H9 (cell line): Measurements from ENCODE around the gene LYAR. TPM values are rescaled to one million over a fixed set of nuclear protein-coding genes. Genes with fewer than 3 reads are reported as not detected.

ENCODE experiments used
- DNase-seq: peaks from one replicate; pipeline ENCODE4 v3.0.0-alpha.2; 2017
- H2AFZ ChIP-seq: one replicate; pipeline ENCODE4 v1.6.1; 2013; ENCODE audit warnings: mild to moderate bottlenecking, low read length, control low read depth, moderate library complexity
- H2AK5ac ChIP-seq: 2 replicates; pipeline ENCODE4 v1.6.1; 2013; ENCODE audit warnings: low read length, control low read depth, mixed read lengths; ENCODE audit not compliant: insufficient read length
- H2BK120ac ChIP-seq: one replicate; pipeline ENCODE4 v1.6.1; 2013; ENCODE audit warnings: low read depth, mild to moderate bottlenecking, low read length, control low read depth, inconsistent platforms; ENCODE audit not compliant: poor library complexity, severe bottlenecking
- H2BK12ac ChIP-seq: 2 replicates; pipeline ENCODE4 v1.6.1; 2013; ENCODE audit warnings: low read length, control low read depth, mixed read lengths, low read depth; ENCODE audit not compliant: insufficient read length
- H2BK15ac ChIP-seq: 2 replicates; pipeline ENCODE4 v1.6.1; 2013; ENCODE audit warnings: low read depth, low read length, control low read depth
- H2BK20ac ChIP-seq: one replicate; pipeline ENCODE4 v1.6.1; 2013; ENCODE audit warnings: low read depth, mild to moderate bottlenecking, low read length, control low read depth, inconsistent platforms; ENCODE audit not compliant: poor library complexity, severe bottlenecking
- H2BK5ac ChIP-seq: 2 replicates; pipeline ENCODE4 v1.6.1; 2013; ENCODE audit warnings: low read length, control low read depth, mixed read lengths; ENCODE audit not compliant: insufficient read length
- H3K14ac ChIP-seq: 2 replicates; pipeline ENCODE4 v1.6.1; 2013; ENCODE audit warnings: low read length, control low read depth; ENCODE audit not compliant: insufficient read depth
- H3K18ac ChIP-seq: 2 replicates; pipeline ENCODE4 v1.6.1; 2013; ENCODE audit warnings: low read depth, mild to moderate bottlenecking, mixed read lengths, low read length, control low read depth; ENCODE audit not compliant: insufficient read length
- H3K23ac ChIP-seq: 2 replicates; pipeline ENCODE4 v1.6.1; 2013; ENCODE audit warnings: low read length, control low read depth, mixed read lengths, low read depth; ENCODE audit not compliant: insufficient read length
- H3K23me2 ChIP-seq: 2 replicates; pipeline ENCODE4 v1.6.1; 2013; ENCODE audit warnings: low read depth, mild to moderate bottlenecking, mixed read lengths, low read length, control low read depth; ENCODE audit not compliant: insufficient read length, poor library complexity, severe bottlenecking
- H3K27ac ChIP-seq: 2 replicates; pipeline ENCODE4 v1.5.1; 2013; ENCODE audit warnings: low read length, control low read depth, mixed read lengths, low read depth; ENCODE audit not compliant: insufficient read length
- H3K27me3 ChIP-seq: 2 replicates; pipeline ENCODE4 v1.6.1; 2013; ENCODE audit warnings: low read length, control low read depth, inconsistent platforms; ENCODE audit not compliant: insufficient read depth
- H3K4ac ChIP-seq: 2 replicates; pipeline ENCODE4 v1.6.1; 2013; ENCODE audit warnings: low read depth, mild to moderate bottlenecking, control low read depth, inconsistent platforms, low read length, moderate library complexity
- H3K4me1 ChIP-seq: 2 replicates; pipeline ENCODE4 v1.6.1; 2013; ENCODE audit warnings: low read length, control low read depth, inconsistent platforms; ENCODE audit not compliant: insufficient read depth
- H3K4me2 ChIP-seq: 2 replicates; pipeline ENCODE4 v1.6.1; 2013; ENCODE audit warnings: low read length, control low read depth, mixed read lengths; ENCODE audit not compliant: insufficient read length, insufficient read depth
- H3K56ac ChIP-seq: 2 replicates; pipeline ENCODE4 v1.6.1; 2013; ENCODE audit warnings: low read depth, mild to moderate bottlenecking, mixed read lengths, low read length, control low read depth; ENCODE audit not compliant: insufficient read length
- H3K79me1 ChIP-seq: 2 replicates; pipeline ENCODE4 v1.6.1; 2013; ENCODE audit warnings: low read depth, mild to moderate bottlenecking, moderate library complexity, low read length, control low read depth, inconsistent platforms; ENCODE audit not compliant: insufficient read depth, poor library complexity, severe bottlenecking
- H3K79me2 ChIP-seq: 2 replicates; pipeline ENCODE4 v1.6.1; 2013; ENCODE audit warnings: low read length, control low read depth, inconsistent platforms; ENCODE audit not compliant: insufficient read depth
- H3K9ac ChIP-seq: 2 replicates; pipeline ENCODE4 v1.6.1; 2013; ENCODE audit warnings: low read length, control low read depth, mixed read lengths; ENCODE audit not compliant: insufficient read length; ENCODE audit errors: extremely low read depth
- H3K9me3 ChIP-seq: one replicate; pipeline ENCODE4 v1.6.1; 2013; ENCODE audit warnings: low read depth, low read length, inconsistent platforms; ENCODE audit not compliant: control insufficient read depth
- H3T11ph ChIP-seq: one replicate; pipeline ENCODE4 v1.6.1; 2013; ENCODE audit warnings: mild to moderate bottlenecking, low read length, control low read depth, inconsistent platforms
- H4K20me1 ChIP-seq: one replicate; pipeline ENCODE4 v1.6.1; 2013; ENCODE audit not compliant: control insufficient read depth, insufficient read length, insufficient read depth
- H4K5ac ChIP-seq: 2 replicates; pipeline ENCODE4 v1.6.1; 2013; ENCODE audit warnings: low read depth, mild to moderate bottlenecking, mixed read lengths, low read length, control low read depth; ENCODE audit not compliant: insufficient read length
- H4K8ac ChIP-seq: replicated peaks from 2 replicates; pipeline ENCODE4 v1.6.1; 2013; ENCODE audit warnings: low read length, control low read depth, mixed read lengths, low read depth; ENCODE audit not compliant: insufficient read length
- H4K91ac ChIP-seq: 2 replicates; pipeline ENCODE4 v1.6.1; 2013; ENCODE audit warnings: low read depth, mild to moderate bottlenecking, moderate library complexity, mixed read lengths, low read length, control low read depth; ENCODE audit not compliant: insufficient read length
- H3K27ac Mint-ChIP-seq, 3 experiments: 2 replicates in 2 of 3; 3 replicates in 1 of 3; pipeline ENCODE4 v1.8.0; 2020 to 2021; ENCODE audit warnings: mixed read lengths in 3 of 3, mild to moderate bottlenecking in 1 of 3, moderate library complexity in 1 of 3
- H3K27me3 Mint-ChIP-seq: 2 replicates; pipeline ENCODE4 v1.8.0; 2021; ENCODE audit warnings: low read depth, mild to moderate bottlenecking, moderate library complexity, mixed read lengths
- H3K36me3 Mint-ChIP-seq, 3 experiments: 2 replicates in 2 of 3; 3 replicates in 1 of 3; pipeline ENCODE4 v1.8.0; 2020 to 2021; ENCODE audit warnings: low read depth in 3 of 3, mixed read lengths in 3 of 3; ENCODE audit not compliant: insufficient read depth in 1 of 3
- H3K4me1 Mint-ChIP-seq, 2 experiments: 2 replicates each; pipeline ENCODE4 v1.8.0; 2020; ENCODE audit warnings: mixed read lengths in 2 of 2
- H3K4me3 Mint-ChIP-seq, 2 experiments: 2 replicates in 1 of 2; 3 replicates in 1 of 2; pipeline ENCODE4 v1.8.0; 2020 to 2021; ENCODE audit warnings: mild to moderate bottlenecking in 2 of 2, mixed read lengths in 2 of 2, moderate library complexity in 1 of 2
- H3K9me3 Mint-ChIP-seq, 2 experiments: 2 replicates in 1 of 2; 3 replicates in 1 of 2; pipeline ENCODE4 v1.8.0; 2020; ENCODE audit warnings: mild to moderate bottlenecking in 2 of 2, mixed read lengths in 2 of 2, moderate library complexity in 1 of 2
- WGBS: extraction: QIAGEN DNeasy Blood & Tissue Kit; methylation state at CpG from one replicate; pipeline ENCODE4 v1.1.7; 2013; ENCODE audit warnings: missing lambda C conversion rate, low lambda C conversion rate, mixed read lengths; ENCODE audit not compliant: insufficient read length; ENCODE audit errors: extremely low coverage; 5-methylcytosine and 5-hydroxymethylcytosine counted together
- total RNA-seq: library from RNA; stranded (reverse); gene quantifications from 2 replicates; pipeline ENCODE4 v1.2.1, GENCODE V29; 2021
- TF ChIP-seq, protein P1 (sequence below): fragments of 200-600 bp; sonication (generic); conservative IDR thresholded peaks from 3 replicates; pipeline ENCODE4 v1.8.0; 2021; ENCODE audit warnings: antibody characterized with exemption, mild to moderate bottlenecking

The LYAR gene
- total RNA-seq, 1 experiment from 2014 or later: 50.9 TPM

DNA sequence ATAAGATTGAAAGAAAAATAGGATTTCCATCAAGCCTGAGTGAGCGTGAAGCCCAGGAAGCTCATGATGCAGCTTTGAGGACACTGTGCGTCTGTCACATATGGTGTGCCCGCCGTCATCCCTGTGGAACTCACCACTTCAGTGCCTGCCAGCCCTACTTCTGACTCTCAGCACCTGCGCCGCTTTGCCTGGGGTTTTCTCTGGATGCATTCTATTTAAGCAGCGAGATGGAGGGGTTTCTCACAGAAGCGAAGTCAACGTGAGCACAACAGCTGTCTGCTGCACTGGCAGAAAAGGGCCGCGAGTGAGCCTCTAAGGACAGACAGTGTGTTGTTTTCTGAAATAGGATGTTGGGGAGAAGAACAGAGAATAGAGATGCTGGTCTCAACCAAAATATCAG is 35.8 kb downstream of the LYAR start:
- Histone ChIP-seq H3K27me3 (peaks cover 3% of the 10 kb centered on the region; the same call in 1 of the 2 replicates), H4K8ac (no peak overlapping the region), H4K5ac (no peak overlapping the region), H3K56ac (no peak overlapping the region), H2BK20ac (no peak overlapping the region), H2AK5ac (no peak overlapping the region), H3K27ac (no peak overlapping the region), H3K23ac (no peak overlapping the region), H3K4ac (no peak overlapping the region), H3K4me1 (no peaks in the 10 kb centered on the region), H2BK120ac (no peak overlapping the region), H3K9ac (no peak overlapping the region), H3K14ac (no peak overlapping the region), H3K23me2 (no peaks in the 10 kb centered on the region), H3K4me2 (no peak overlapping the region), H3K79me1 (no peaks in the 10 kb centered on the region), H2BK5ac (no peak overlapping the region), H3T11ph (no peak overlapping the region), H4K91ac (no peak overlapping the region), H4K20me1 (no peaks in the 10 kb centered on the region), H2BK15ac (no peak overlapping the region), H2AFZ (no peak overlapping the region), H2BK12ac (no peak overlapping the region), H3K18ac (no peak overlapping the region), H3K79me2 (no peaks in the 10 kb centered on the region), H3K9me3 (no peaks in the 10 kb centered on the region)
- peaks cover 16% of the 10 kb centered on the region for H3K27me3 Mint-ChIP-seq
- TF ChIP-seq, protein P1, sequence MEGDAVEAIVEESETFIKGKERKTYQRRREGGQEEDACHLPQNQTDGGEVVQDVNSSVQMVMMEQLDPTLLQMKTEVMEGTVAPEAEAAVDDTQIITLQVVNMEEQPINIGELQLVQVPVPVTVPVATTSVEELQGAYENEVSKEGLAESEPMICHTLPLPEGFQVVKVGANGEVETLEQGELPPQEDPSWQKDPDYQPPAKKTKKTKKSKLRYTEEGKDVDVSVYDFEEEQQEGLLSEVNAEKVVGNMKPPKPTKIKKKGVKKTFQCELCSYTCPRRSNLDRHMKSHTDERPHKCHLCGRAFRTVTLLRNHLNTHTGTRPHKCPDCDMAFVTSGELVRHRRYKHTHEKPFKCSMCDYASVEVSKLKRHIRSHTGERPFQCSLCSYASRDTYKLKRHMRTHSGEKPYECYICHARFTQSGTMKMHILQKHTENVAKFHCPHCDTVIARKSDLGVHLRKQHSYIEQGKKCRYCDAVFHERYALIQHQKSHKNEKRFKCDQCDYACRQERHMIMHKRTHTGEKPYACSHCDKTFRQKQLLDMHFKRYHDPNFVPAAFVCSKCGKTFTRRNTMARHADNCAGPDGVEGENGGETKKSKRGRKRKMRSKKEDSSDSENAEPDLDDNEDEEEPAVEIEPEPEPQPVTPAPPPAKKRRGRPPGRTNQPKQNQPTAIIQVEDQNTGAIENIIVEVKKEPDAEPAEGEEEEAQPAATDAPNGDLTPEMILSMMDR: no peak
- no peak overlapping the region for H3K27ac Mint-ChIP-seq
- no peak for DNase-seq
- H3K4me3 Mint-ChIP-seq: no peak overlapping the region
- H3K4me1 Mint-ChIP-seq: peaks cover 2 to 5% of the 10 kb centered on the region in 2 experiments
- H3K9me3 Mint-ChIP-seq: no peaks in the 10 kb centered on the region
- H3K36me3 Mint-ChIP-seq: no peaks in the 10 kb centered on the region
- no CpG with 5 or more reads among the region's 11 CpGs for WGBS
